ENCODE results near the gene HS1BP3. TPM values are rescaled to one million over a fixed set of nuclear protein-coding genes. Genes with fewer than 3 reads are reported as not detected.

The HS1BP3 gene
- total RNA-seq, 1 donor from 2014 or later = 10.0 TPM

DNA sequence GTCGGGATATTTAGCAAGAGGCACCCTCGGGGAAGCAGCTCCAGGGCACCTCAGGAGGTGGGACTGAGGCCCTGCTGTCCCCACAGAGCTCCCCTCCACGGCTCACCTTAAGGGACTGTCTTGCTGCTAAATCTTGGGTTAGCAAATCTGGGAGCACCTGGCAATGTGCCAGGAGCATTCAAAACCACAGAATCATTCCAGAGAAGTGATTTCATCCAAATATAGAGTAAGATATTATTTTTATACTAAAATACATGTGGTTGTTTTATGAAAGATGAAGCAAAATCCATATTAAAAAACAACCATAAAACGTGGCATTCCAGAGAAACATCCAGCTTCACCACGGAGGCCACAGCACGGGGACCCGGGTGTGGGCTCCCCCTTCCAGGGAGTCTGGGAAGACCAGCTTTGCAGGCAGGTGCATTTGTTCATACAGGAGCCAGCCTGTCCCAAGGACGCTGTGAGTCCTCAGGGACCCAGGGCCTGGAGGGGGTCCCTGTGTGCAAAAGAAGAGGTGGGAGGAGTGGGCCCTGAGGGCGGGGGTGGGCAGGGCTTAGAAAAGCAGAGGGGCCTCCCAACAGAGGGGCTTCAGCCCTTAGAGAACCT lies 16.3 kb downstream of the HS1BP3 start:
- no peaks in the 10 kb centered on the region for H3K9me3 Mint-ChIP-seq
- no peak overlapping the region for H3K4me3 Mint-ChIP-seq
- H3K36me3 Mint-ChIP-seq = peaks cover 4% of the 10 kb centered on the region
- no peak overlapping the region for H3K27ac ChIP-seq
- no peaks in the 10 kb centered on the region for H3K79me2 ChIP-seq (ENCODE audit: low read depth)
- H2AFZ ChIP-seq (replicated peaks) = no peak overlapping the region
- no peak overlapping the region for H3K9ac ChIP-seq
- H3K36me3 ChIP-seq = no peaks in the 10 kb centered on the region
- no peaks in the 10 kb centered on the region for H4K20me1 ChIP-seq (ENCODE audit: low read depth)
- H3K4me2 ChIP-seq = no peak overlapping the region
- no peaks in the 10 kb centered on the region for H3K27me3 ChIP-seq
- no peak overlapping the region for H3K4me3 ChIP-seq
- no peak for DNase-seq (ENCODE audit: low spot score)
- peaks cover 6% of the 10 kb centered on the region for H3K4me1 ChIP-seq
- H3F3A ChIP-seq (ENCODE audit: low read depth) = no peaks in the 10 kb centered on the region
- no peaks in the 10 kb centered on the region for H3K9me3 ChIP-seq (ENCODE audit: low read depth)
- H3K27me3 Mint-ChIP-seq (ENCODE audit: insufficient read depth, low read depth) = peaks cover 5% of the 10 kb centered on the region
- no peak overlapping the region for H3K27ac Mint-ChIP-seq
- peaks cover 21% of the 10 kb centered on the region for H3K4me1 Mint-ChIP-seq
- TF ChIP-seq EZH2 (IDR thresholded peaks at IDR 0.05) (no peak), EZH2phosphoT487 (IDR thresholded peaks at IDR 0.05) (no peak)
- TF ChIP-seq, protein P1, sequence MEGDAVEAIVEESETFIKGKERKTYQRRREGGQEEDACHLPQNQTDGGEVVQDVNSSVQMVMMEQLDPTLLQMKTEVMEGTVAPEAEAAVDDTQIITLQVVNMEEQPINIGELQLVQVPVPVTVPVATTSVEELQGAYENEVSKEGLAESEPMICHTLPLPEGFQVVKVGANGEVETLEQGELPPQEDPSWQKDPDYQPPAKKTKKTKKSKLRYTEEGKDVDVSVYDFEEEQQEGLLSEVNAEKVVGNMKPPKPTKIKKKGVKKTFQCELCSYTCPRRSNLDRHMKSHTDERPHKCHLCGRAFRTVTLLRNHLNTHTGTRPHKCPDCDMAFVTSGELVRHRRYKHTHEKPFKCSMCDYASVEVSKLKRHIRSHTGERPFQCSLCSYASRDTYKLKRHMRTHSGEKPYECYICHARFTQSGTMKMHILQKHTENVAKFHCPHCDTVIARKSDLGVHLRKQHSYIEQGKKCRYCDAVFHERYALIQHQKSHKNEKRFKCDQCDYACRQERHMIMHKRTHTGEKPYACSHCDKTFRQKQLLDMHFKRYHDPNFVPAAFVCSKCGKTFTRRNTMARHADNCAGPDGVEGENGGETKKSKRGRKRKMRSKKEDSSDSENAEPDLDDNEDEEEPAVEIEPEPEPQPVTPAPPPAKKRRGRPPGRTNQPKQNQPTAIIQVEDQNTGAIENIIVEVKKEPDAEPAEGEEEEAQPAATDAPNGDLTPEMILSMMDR (IDR thresholded peaks at IDR 0.05) = no peak

DNA sequence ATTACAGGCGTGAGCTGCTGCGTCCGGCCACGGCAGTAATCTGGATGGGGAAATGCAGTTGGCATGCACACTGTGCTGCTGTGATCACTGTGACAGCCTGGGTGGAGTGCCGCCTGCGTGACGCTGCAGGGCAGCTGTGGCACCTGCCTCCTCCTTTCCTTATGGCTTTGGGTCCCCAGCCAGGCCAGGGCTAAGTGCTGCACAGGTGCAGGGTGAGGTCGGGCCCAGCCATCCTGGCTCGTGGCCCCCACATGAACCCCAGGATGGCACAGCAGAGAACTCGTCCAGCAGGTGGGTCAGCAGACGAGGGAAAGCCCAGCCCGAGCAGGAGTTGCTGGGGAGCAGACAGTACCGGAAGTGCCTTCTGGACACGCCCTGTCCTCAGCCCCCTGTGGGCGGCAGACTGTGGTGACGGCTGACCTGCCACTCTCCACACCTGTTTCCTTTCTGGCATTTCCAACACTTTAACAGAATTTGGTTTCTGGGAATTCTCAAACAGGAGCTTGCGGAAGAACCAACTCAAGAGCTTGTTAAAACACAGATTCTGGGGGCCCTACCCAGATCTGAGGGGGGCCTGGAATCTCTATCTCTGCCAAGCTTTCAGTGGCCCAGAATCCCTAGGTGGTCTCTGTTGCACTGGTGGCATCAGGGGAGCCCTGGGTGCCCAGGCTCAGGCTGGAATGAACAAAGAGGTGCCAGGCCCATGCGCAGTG lies 16.9 kb downstream of the HS1BP3 start:
- Histone ChIP-seq H3K79me2 (ENCODE audit: low read depth) (no peaks in the 10 kb centered on the region), H4K20me1 (ENCODE audit: low read depth) (no peaks in the 10 kb centered on the region), H3K4me2 (no peak overlapping the region), H3K36me3 (no peaks in the 10 kb centered on the region), H2AFZ (replicated peaks) (no peak overlapping the region), H3K4me3 (no peak overlapping the region), H3K27ac (no peak overlapping the region), H3F3A (ENCODE audit: low read depth) (no peaks in the 10 kb centered on the region), H3K4me1 (peaks cover 6% of the 10 kb centered on the region), H3K9me3 (ENCODE audit: low read depth) (no peaks in the 10 kb centered on the region), H3K9ac (no peak overlapping the region), H3K27me3 (no peaks in the 10 kb centered on the region)
- TF ChIP-seq, protein P1 (IDR thresholded peaks at IDR 0.05) = no peak
- no peak for TF ChIP-seq EZH2 (IDR thresholded peaks at IDR 0.05)
- TF ChIP-seq EZH2phosphoT487 (IDR thresholded peaks at IDR 0.05) = no peak
- Mint-ChIP-seq H3K36me3 (peaks cover under 1% of the 10 kb centered on the region), H3K9me3 (no peaks in the 10 kb centered on the region), H3K4me1 (peaks cover 20% of the 10 kb centered on the region), H3K27ac (no peak overlapping the region), H3K27me3 (ENCODE audit: insufficient read depth, low read depth) (peaks cover 5% of the 10 kb centered on the region), H3K4me3 (no peak overlapping the region)
- no peak for DNase-seq (ENCODE audit: low spot score)

DNA sequence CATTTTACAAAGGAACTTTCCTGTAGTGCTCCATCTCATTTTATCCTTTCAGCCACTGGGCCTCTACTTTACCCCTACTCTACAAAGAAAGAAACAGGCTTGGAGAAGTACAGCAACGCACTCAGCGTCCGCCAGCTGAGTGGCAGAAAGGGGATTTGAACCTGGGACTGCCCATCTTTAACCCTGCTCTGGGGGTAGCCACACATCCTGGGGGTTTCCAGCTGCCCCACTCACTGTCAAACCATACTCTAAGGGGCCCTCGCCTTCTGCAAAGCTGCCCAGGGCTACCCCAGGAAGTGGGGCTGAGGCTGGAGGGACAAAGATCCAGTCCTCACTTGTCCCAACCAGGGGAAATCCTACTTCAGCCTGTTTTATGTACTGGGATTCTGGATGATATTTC lies 17.9 kb downstream of the HS1BP3 start:
- no peaks in the 10 kb centered on the region for H4K20me1 ChIP-seq (ENCODE audit: low read depth)
- peaks cover 25% of the 10 kb centered on the region for H3K4me1 Mint-ChIP-seq
- no peaks in the 10 kb centered on the region for H3K9me3 Mint-ChIP-seq
- H3K4me3 ChIP-seq = no peak overlapping the region
- peaks cover 6% of the 10 kb centered on the region for H3K4me1 ChIP-seq
- H3K27ac ChIP-seq = no peak overlapping the region
- H3K27me3 Mint-ChIP-seq (ENCODE audit: insufficient read depth, low read depth) = peaks cover 5% of the 10 kb centered on the region
- no peaks in the 10 kb centered on the region for H3K9me3 ChIP-seq (ENCODE audit: low read depth)
- H3K36me3 ChIP-seq = no peaks in the 10 kb centered on the region
- H3K4me3 Mint-ChIP-seq = no peak overlapping the region
- H3K79me2 ChIP-seq (ENCODE audit: low read depth) = no peaks in the 10 kb centered on the region
- no peak overlapping the region for H2AFZ ChIP-seq (replicated peaks)
- H3K36me3 Mint-ChIP-seq = no peaks in the 10 kb centered on the region
- no peak overlapping the region for H3K9ac ChIP-seq
- no peak overlapping the region for H3K4me2 ChIP-seq
- no peak overlapping the region for H3K27ac Mint-ChIP-seq
- TF ChIP-seq EZH2 (IDR thresholded peaks at IDR 0.05) = no peak
- TF ChIP-seq EZH2phosphoT487 (IDR thresholded peaks at IDR 0.05) = no peak
- TF ChIP-seq, protein P1 (IDR thresholded peaks at IDR 0.05) = no peak
- H3F3A ChIP-seq (ENCODE audit: low read depth) = no peaks in the 10 kb centered on the region
- DNase-seq (ENCODE audit: low spot score) = no peak
- H3K27me3 ChIP-seq = no peaks in the 10 kb centered on the region

Data from neural progenitor cell (in vitro differentiated cells).